GM12878 (cell line): ENCODE measurements around the gene C5AR2. TPM values are rescaled to one million over a fixed set of nuclear protein-coding genes. Genes with fewer than 3 reads are reported as not detected.

Experiments
- STAT1 ChIP-seq: fragments of 450-650 bp; conservative IDR thresholded peaks from 2 replicates; pipeline ENCODE4 v1.6.1; 2014; ENCODE audit warnings: antibody characterized with exemption, mild to moderate bottlenecking
- polyA plus RNA-seq, 11 experiments: library from polyadenylated mRNA; depleted of rRNA in 4 of 11; unstranded in 6 of 11; stranded (reverse) in 5 of 11; fragments of >200 nt; fragmentation: Nextera tagmentation in 4 of 11; fragmentation: Illumina TruSeq in 1 of 11; extraction: Ambion mirVana in 4 of 11; extraction: Trizol in 1 of 11; gene quantifications; 1 replicate in 1 of 11; 2 replicates in 10 of 11; pipeline versions ENCODE4 v1.2.1 to v1.2.3, GENCODE V29; 2011 to 2016; ENCODE audit warnings: inconsistent platforms in 2 of 11, missing spikeins in 2 of 11, low read depth in 1 of 11
- total RNA-seq, 4 experiments: library from RNA; depleted of rRNA in 3 of 4; stranded (reverse); fragments of >200 nt in 3 of 4; fragmentation: Illumina TruSeq in 1 of 4; extraction: Trizol in 1 of 4; gene quantifications; 2 replicates each; pipeline versions ENCODE4 v1.2.1 to v1.2.3, GENCODE V29; 2013 to 2021
- TF ChIP-seq, protein P1 (sequence below): fragments of 450-650 bp; IDR thresholded peaks from 2 replicates; pipeline ENCODE4 v1.6.1; 2016; ENCODE audit warnings: mild to moderate bottlenecking, moderate library complexity, borderline replicate concordance
- TF ChIP-seq, protein P2 (sequence below): fragments of 450-650 bp; formaldehyde crosslinking; IDR thresholded peaks from 2 replicates; pipeline ENCODE4 v1.4.0; 2020; ENCODE audit warnings: mild to moderate bottlenecking, moderate library complexity

Gene C5AR2
- total and polyA plus RNA-seq, 10 of the 15 experiments (the other 5 are each of a cell fraction or from before 2014, with no cell fraction given), result 0.01 TPM; not detected in 9

DNA sequence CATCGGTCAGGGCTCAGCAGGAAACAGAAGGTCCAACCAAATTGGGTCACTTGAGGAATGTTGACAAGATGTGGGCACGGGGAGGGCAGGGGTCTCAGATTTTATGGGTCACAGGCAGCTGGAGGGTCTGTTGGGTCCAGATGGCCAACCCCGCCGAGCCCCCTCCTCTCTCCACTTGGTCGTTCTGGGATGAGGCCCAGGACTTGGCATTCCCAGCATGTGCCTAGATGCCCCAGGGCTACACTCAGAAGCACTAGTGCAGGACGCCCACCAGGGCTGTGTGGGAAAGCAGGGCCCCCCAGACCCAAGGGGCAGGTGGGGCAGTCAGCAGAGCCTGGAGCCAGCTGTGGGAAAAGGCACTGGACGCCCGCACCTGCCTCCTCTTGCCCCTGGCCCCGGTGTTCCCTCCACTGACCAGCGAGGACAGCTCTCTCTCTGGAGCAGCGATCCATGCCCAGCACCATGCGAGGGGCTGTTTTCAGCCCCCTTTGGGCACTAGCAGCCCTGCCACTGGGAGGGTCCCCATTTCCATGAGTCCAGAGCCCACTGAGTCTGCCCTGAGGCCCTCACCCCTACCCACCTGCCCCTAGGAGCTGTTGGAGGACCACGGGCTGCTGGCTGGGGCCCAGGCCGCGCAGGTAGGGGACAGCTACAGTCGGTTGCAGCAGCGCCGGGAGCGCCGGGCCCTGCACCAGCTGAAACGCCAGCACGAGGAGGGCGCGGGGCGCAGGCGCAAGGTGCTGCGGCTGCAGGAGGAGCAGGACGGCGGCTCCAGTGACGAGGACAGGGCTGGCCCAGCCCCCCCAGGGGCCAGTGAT is 43.1 kb downstream of the C5AR2 start (continued):
- TF ChIP-seq, protein P1, sequence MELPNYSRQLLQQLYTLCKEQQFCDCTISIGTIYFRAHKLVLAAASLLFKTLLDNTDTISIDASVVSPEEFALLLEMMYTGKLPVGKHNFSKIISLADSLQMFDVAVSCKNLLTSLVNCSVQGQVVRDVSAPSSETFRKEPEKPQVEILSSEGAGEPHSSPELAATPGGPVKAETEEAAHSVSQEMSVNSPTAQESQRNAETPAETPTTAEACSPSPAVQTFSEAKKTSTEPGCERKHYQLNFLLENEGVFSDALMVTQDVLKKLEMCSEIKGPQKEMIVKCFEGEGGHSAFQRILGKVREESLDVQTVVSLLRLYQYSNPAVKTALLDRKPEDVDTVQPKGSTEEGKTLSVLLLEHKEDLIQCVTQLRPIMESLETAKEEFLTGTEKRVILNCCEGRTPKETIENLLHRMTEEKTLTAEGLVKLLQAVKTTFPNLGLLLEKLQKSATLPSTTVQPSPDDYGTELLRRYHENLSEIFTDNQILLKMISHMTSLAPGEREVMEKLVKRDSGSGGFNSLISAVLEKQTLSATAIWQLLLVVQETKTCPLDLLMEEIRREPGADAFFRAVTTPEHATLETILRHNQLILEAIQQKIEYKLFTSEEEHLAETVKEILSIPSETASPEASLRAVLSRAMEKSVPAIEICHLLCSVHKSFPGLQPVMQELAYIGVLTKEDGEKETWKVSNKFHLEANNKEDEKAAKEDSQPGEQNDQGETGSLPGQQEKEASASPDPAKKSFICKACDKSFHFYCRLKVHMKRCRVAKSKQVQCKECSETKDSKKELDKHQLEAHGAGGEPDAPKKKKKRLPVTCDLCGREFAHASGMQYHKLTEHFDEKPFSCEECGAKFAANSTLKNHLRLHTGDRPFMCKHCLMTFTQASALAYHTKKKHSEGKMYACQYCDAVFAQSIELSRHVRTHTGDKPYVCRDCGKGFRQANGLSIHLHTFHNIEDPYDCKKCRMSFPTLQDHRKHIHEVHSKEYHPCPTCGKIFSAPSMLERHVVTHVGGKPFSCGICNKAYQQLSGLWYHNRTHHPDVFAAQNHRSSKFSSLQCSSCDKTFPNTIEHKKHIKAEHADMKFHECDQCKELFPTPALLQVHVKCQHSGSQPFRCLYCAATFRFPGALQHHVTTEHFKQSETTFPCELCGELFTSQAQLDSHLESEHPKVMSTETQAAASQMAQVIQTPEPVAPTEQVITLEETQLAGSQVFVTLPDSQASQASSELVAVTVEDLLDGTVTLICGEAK, result no peak
- TF ChIP-seq, protein P2, sequence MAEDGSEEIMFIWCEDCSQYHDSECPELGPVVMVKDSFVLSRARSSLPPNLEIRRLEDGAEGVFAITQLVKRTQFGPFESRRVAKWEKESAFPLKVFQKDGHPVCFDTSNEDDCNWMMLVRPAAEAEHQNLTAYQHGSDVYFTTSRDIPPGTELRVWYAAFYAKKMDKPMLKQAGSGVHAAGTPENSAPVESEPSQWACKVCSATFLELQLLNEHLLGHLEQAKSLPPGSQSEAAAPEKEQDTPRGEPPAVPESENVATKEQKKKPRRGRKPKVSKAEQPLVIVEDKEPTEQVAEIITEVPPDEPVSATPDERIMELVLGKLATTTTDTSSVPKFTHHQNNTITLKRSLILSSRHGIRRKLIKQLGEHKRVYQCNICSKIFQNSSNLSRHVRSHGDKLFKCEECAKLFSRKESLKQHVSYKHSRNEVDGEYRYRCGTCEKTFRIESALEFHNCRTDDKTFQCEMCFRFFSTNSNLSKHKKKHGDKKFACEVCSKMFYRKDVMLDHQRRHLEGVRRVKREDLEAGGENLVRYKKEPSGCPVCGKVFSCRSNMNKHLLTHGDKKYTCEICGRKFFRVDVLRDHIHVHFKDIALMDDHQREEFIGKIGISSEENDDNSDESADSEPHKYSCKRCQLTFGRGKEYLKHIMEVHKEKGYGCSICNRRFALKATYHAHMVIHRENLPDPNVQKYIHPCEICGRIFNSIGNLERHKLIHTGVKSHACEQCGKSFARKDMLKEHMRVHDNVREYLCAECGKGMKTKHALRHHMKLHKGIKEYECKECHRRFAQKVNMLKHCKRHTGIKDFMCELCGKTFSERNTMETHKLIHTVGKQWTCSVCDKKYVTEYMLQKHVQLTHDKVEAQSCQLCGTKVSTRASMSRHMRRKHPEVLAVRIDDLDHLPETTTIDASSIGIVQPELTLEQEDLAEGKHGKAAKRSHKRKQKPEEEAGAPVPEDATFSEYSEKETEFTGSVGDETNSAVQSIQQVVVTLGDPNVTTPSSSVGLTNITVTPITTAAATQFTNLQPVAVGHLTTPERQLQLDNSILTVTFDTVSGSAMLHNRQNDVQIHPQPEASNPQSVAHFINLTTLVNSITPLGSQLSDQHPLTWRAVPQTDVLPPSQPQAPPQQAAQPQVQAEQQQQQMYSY (CRISPR knock-in tag), result no peak
- TF ChIP-seq STAT1, result no peak
